Naive thymus-derived CD4-positive, alpha-beta T cell (primary cell): ENCODE measurements around the gene CPXM2. TPM values are rescaled to one million over a fixed set of nuclear protein-coding genes. Genes with fewer than 3 reads are reported as not detected.

Experiments used
- ATAC-seq: fragments of 150-1000 bp; cut with Tn5 transposase; 2 replicates; pipeline ENCODE4 v1.10.0; 2021; ENCODE audit warnings: mild to moderate bottlenecking, moderate library complexity
- CTCF ChIA-PET: fragments of 350-600 bp; sonication (Branson Sonifier 250); formaldehyde crosslinking; loops from one replicate; lab custom pipeline; 2021; ENCODE audit warnings: antibody characterized with exemption; lab: Charles Lee
- POLR2A ChIA-PET: fragments of 350-600 bp; sonication (Branson Sonifier 250); formaldehyde crosslinking; loops from one replicate; lab custom pipeline; 2021; ENCODE audit warnings: antibody characterized with exemption, inconsistent platforms; lab: Charles Lee
- DNase-seq, 9 donors: peaks; one replicate each; pipeline versions ENCODE4 v3.0.0 to v3.0.0-alpha.2; 2020 to 2022; ENCODE audit warnings: mixed read lengths in 1 of 9
- H3K27ac ChIP-seq: one replicate; pipeline ENCODE4 v1.7.0; 2013; ENCODE audit warnings: mild to moderate bottlenecking, low read depth, low read length, moderate library complexity
- H3K27me3 ChIP-seq, 2 donors: one replicate each; pipeline ENCODE4 v1.7.0; 2013; ENCODE audit warnings: low read length in 2 of 2, mild to moderate bottlenecking in 2 of 2, moderate library complexity in 2 of 2; ENCODE audit not compliant: control insufficient read depth in 2 of 2, insufficient read depth in 2 of 2
- H3K36me3 ChIP-seq, 3 experiments: 1 replicate in 2 of 3; 2 replicates in 1 of 3; pipeline ENCODE4 v1.7.0; 2013; ENCODE audit warnings: low read length in 3 of 3, mild to moderate bottlenecking in 3 of 3, moderate library complexity in 1 of 3; ENCODE audit not compliant: insufficient read depth in 3 of 3, control insufficient read depth in 2 of 3
- H3K4me1 ChIP-seq, 2 donors: one replicate each; pipeline ENCODE4 v1.7.0; 2013; ENCODE audit warnings: low read length in 2 of 2, mild to moderate bottlenecking in 2 of 2, moderate library complexity in 1 of 2; ENCODE audit not compliant: control insufficient read depth in 2 of 2, insufficient read depth in 2 of 2
- H3K4me3 ChIP-seq: 2 replicates; pipeline ENCODE4 v1.7.0; 2013; ENCODE audit warnings: mild to moderate bottlenecking, low read length
- H3K9me3 ChIP-seq, 3 experiments: 1 replicate in 2 of 3; 2 replicates in 1 of 3; pipeline ENCODE4 v1.7.0; 2013; ENCODE audit warnings: low read length in 3 of 3; ENCODE audit not compliant: control insufficient read depth in 2 of 3
- H3K27ac Mint-ChIP-seq, 9 donors: one replicate each; pipeline ENCODE4 v1.8.0; 2020 to 2022; ENCODE audit warnings: mixed read lengths in 9 of 9, mild to moderate bottlenecking in 8 of 9, moderate library complexity in 5 of 9, inconsistent platforms in 2 of 9
- H3K27me3 Mint-ChIP-seq, 5 donors: one replicate each; pipeline ENCODE4 v1.8.0; 2021 to 2022; ENCODE audit warnings: mixed read lengths in 5 of 5, mild to moderate bottlenecking in 1 of 5
- H3K36me3 Mint-ChIP-seq, 5 donors: one replicate each; pipeline ENCODE4 v1.8.0; 2020 to 2022; ENCODE audit warnings: mixed read lengths in 5 of 5, mild to moderate bottlenecking in 3 of 5, inconsistent platforms in 1 of 5
- H3K4me1 Mint-ChIP-seq, 7 donors: one replicate each; pipeline ENCODE4 v1.8.0; 2020 to 2022; ENCODE audit warnings: mixed read lengths in 7 of 7, mild to moderate bottlenecking in 3 of 7, inconsistent platforms in 1 of 7
- H3K4me3 Mint-ChIP-seq, 10 donors: one replicate each; pipeline ENCODE4 v1.8.0; 2020 to 2022; ENCODE audit warnings: mild to moderate bottlenecking in 10 of 10, mixed read lengths in 10 of 10, moderate library complexity in 6 of 10, inconsistent platforms in 2 of 10
- H3K9me3 Mint-ChIP-seq, 11 donors: one replicate each; pipeline ENCODE4 v1.8.0; 2020 to 2022; ENCODE audit warnings: mixed read lengths in 11 of 11, mild to moderate bottlenecking in 4 of 11, inconsistent platforms in 1 of 11, moderate library complexity in 1 of 11
- intact Hi-C, 2 donors: fragments of 100-400 bp; cut with micrococcal nuclease; formaldehyde crosslinking; loops; one replicate each; pipeline ENCODE4 v1.15.1; 2023
- polyA plus RNA-seq, 2 donors: library from polyadenylated mRNA; unstranded; fragments of 300-500 nt; fragmentation: Illumina TruSeq; gene quantifications; one replicate each; pipeline ENCODE4 v1.2.3, GENCODE V29; 2021
- total RNA-seq, 6 experiments: library from RNA in 5 of 6; stranded (reverse) in 5 of 6; gene quantifications; 1 replicate in 5 of 6; 2 replicates in 1 of 6; pipeline ENCODE4 v1.2.3 and lab custom pipeline; 2021 to 2026

Gene CPXM2
- total and polyA plus RNA-seq, 7 experiments from 2014 or later, result not detected

DNA sequence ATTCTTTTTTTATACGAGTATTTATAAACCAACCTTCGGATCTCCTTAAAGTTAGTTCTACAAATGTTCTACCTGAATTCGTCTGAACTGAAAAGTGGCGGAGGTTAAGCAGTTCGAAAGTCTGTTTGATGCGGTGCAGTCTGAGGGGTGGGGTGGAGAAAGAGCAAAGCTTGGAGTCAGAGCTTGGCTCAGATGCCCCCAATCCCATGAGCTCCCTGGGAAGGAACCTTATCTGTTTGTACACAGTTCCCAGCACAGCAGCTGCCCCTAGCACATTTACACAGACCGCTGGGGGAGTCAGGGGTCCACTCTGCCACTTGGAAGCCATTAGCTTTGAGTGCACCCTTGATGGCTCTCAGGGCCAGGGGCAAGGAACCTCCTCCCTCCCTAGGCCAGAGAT lies 30.8 kb downstream of the CPXM2 start:
- Mint-ChIP-seq H3K4me3 (no peak overlapping the region), H3K27ac (no peak overlapping the region), H3K9me3 (no peaks in the 10 kb centered on the region), H3K36me3 (no peaks in the 10 kb centered on the region), H3K4me1 (no peaks in the 10 kb centered on the region), H3K27me3 (peaks cover 0 to 20% (median 2%) of the 10 kb centered on the region in 5 donors)
- intact Hi-C loops, result no loop called here
- H3K4me1 ChIP-seq, result no peaks in the 10 kb centered on the region
- CTCF ChIA-PET, result no interaction called here
- POLR2A ChIA-PET, result no interaction called here
- ATAC-seq, result no peak
- no peaks in the 10 kb centered on the region for H3K9me3 ChIP-seq
- H3K27ac ChIP-seq, result no peak overlapping the region
- DNase-seq, result no peak
- H3K36me3 ChIP-seq, result no peaks in the 10 kb centered on the region
- H3K27me3 ChIP-seq, result no peaks in the 10 kb centered on the region
- H3K4me3 ChIP-seq, result no peak overlapping the region

DNA sequence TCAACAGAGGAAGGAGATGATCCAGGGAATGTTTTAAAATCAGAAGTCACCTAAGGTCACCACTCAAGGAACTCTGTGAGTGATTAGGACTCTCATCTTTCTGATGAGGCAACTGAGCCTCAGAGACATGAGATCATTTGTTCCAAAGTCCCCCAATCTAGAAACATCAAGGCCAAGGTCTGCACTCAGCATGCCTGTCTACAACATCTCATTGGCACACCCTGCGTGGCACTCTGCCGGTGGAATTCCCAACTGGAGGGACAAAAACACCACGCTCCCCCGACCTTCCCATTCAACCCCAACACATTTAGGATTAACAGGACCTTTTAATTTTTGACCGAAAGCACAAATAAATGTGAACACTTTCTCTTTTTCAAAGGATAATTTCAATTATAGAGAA lies 31.4 kb downstream of the CPXM2 start:
- H3K4me3 ChIP-seq, result no peak overlapping the region
- Mint-ChIP-seq H3K27me3 (peaks cover 0 to 17% (median 0%) of the 10 kb centered on the region in 5 donors), H3K36me3 (no peaks in the 10 kb centered on the region), H3K4me3 (no peak overlapping the region), H3K4me1 (no peaks in the 10 kb centered on the region), H3K27ac (no peak overlapping the region), H3K9me3 (no peaks in the 10 kb centered on the region)
- DNase-seq (no peak), ATAC-seq (no peak)
- no peaks in the 10 kb centered on the region for H3K27me3 ChIP-seq
- intact Hi-C loops, result no loop called here
- no peak overlapping the region for H3K27ac ChIP-seq
- POLR2A ChIA-PET, result no interaction called here
- H3K4me1 ChIP-seq, result no peaks in the 10 kb centered on the region
- no peaks in the 10 kb centered on the region for H3K36me3 ChIP-seq
- H3K9me3 ChIP-seq, result no peaks in the 10 kb centered on the region
- CTCF ChIA-PET, result no interaction called here

DNA sequence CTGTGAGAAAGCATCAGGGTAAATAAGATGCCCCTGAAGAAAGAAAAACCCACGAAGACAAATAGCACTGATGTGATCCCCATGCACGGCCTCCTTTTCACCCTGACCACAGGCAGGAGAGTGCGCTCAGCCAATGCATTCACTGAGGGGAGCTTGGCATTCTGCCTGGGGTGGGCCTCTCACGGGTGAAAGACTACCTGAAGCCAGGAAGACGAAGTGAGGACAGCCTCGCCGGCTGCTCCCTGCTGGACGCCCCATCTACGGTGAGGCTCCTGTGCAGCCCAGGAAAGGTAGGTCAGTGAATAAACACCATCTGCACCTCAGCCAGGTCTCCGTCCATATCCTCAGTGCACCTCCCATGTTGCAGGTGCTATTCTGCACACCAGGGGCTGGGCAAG lies 32.0 kb downstream of the CPXM2 start:
- Mint-ChIP-seq H3K27me3 (peaks cover 0 to 17% (median 0%) of the 10 kb centered on the region in 5 donors), H3K4me3 (no peak overlapping the region), H3K4me1 (no peaks in the 10 kb centered on the region), H3K36me3 (no peaks in the 10 kb centered on the region), H3K9me3 (no peaks in the 10 kb centered on the region), H3K27ac (no peak overlapping the region)
- Histone ChIP-seq H3K36me3 (no peaks in the 10 kb centered on the region), H3K27me3 (no peaks in the 10 kb centered on the region), H3K4me1 (no peaks in the 10 kb centered on the region), H3K27ac (no peak overlapping the region), H3K4me3 (no peak overlapping the region), H3K9me3 (no peaks in the 10 kb centered on the region)
- ATAC-seq (no peak), DNase-seq (no peak)
- intact Hi-C loops, result no loop called here
- POLR2A ChIA-PET, result no interaction called here
- CTCF ChIA-PET, result no interaction called here

DNA sequence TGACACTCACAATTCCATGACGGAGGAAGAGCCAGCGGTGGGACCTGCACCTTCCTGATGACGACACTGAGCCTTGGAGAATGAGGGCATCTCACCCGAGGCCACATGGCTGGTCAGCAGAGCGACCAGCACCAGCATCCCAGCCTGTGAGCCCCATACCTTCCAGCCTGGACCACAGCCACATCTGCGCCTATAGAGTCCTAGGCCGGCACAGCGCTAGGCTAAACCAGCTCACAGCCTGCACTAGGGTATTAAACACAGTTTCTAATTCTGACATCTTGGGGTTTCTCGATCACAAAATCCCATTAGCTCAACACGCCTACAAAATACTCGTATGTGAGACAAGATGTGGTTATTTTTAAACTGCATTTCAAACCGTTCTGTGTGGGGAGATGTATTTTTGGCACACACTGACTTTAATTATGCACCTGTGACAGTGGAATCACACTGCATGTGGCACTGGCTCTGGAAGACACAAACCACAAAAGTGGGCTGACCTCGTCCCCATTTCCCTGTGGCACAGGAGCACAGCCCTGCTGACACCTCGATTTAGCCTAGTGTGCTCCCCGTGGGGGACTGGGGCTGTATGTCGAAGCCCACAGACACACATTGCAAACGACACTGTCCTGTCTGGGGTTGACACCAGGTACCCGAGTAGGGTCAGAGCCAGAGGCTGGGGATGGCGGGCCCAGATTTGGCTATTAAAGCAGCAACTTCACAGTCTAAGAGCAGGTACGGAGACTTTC lies 32.5 kb downstream of the CPXM2 start:
- Mint-ChIP-seq H3K9me3 (no peaks in the 10 kb centered on the region), H3K27ac (no peak overlapping the region), H3K4me3 (no peak overlapping the region), H3K36me3 (no peaks in the 10 kb centered on the region), H3K4me1 (no peaks in the 10 kb centered on the region), H3K27me3 (peaks cover 0 to 17% (median 0%) of the 10 kb centered on the region in 5 donors)
- H3K4me1 ChIP-seq, result no peaks in the 10 kb centered on the region
- CTCF ChIA-PET, result no interaction called here
- no peak for ATAC-seq
- no peaks in the 10 kb centered on the region for H3K9me3 ChIP-seq
- POLR2A ChIA-PET, result no interaction called here
- no peaks in the 10 kb centered on the region for H3K27me3 ChIP-seq
- no peak overlapping the region for H3K27ac ChIP-seq
- no peak overlapping the region for H3K4me3 ChIP-seq
- intact Hi-C loops, result no loop called here
- no peaks in the 10 kb centered on the region for H3K36me3 ChIP-seq
- DNase-seq, result no peak

DNA sequence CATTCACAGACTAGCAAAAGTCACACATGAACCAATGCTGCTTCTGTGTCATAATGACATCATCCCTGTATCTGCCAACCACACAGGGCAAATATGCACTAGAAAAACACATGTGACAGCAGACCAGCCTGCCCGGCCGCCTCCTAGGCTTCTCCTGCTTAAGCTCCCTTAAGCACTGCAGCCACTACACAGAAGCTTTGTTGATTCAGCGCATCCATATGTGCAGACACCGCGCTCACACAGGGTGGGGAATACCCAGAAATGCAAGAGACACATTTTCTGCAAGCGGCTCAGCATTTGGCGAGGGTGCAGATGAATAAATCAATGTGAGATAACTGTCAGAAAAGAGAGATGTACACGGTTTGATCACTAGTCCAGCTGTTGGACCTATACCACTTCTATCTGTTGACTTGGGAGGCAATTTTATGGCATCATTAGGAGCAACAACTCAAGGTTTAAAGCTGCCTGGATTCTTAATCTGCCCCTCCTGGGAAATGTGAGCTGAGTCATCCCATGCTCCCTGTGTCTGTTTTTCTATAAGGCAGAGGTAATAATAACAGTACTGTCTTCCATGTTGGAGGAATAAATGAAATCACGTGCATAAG lies 33.4 kb downstream of the CPXM2 start:
- CTCF ChIA-PET, result no interaction called here
- Mint-ChIP-seq H3K4me1 (no peaks in the 10 kb centered on the region), H3K4me3 (no peak overlapping the region), H3K36me3 (no peaks in the 10 kb centered on the region), H3K9me3 (no peaks in the 10 kb centered on the region), H3K27ac (no peak overlapping the region), H3K27me3 (peaks cover 0 to 22% (median 0%) of the 10 kb centered on the region in 5 donors)
- intact Hi-C loops, result no loop called here
- POLR2A ChIA-PET, result no interaction called here
- Histone ChIP-seq H3K9me3 (no peaks in the 10 kb centered on the region), H3K27ac (no peak overlapping the region), H3K4me1 (no peaks in the 10 kb centered on the region), H3K4me3 (no peak overlapping the region), H3K36me3 (no peaks in the 10 kb centered on the region), H3K27me3 (no peaks in the 10 kb centered on the region)
- DNase-seq (no peak), ATAC-seq (no peak)

DNA sequence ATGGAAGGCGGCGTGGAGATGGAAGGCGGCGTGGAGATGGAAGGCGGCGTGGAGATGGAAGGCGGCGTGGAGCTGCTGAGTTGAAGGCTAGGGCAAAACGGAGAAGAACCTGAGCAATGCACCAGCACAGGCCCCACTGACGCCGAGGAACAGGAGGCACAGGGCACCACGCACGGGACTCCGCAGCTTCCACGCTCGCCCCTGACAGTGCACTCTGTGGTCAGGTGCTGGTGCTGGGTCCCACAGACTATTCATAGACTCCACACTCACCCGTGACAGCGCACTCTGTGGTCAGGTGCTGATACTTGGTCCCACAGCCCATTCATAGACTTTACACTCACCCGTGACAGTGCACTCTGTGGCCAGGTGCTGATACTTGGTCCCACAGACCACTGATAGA lies 34.0 kb downstream of the CPXM2 start:
- ChIA-PET CTCF (no interaction called here), POLR2A (no interaction called here)
- ATAC-seq, result no peak
- Histone ChIP-seq H3K4me1 (no peaks in the 10 kb centered on the region), H3K27me3 (no peaks in the 10 kb centered on the region), H3K27ac (no peak overlapping the region), H3K4me3 (no peak overlapping the region), H3K9me3 (no peaks in the 10 kb centered on the region), H3K36me3 (no peaks in the 10 kb centered on the region)
- no peaks in the 10 kb centered on the region for H3K9me3 Mint-ChIP-seq
- no peak for DNase-seq
- H3K36me3 Mint-ChIP-seq, result no peaks in the 10 kb centered on the region
- H3K27ac Mint-ChIP-seq, result no peak overlapping the region
- H3K27me3 Mint-ChIP-seq, result peaks cover 0 to 27% (median 3%) of the 10 kb centered on the region in 5 donors
- no peak overlapping the region for H3K4me3 Mint-ChIP-seq
- intact Hi-C loops, result no loop called here
- H3K4me1 Mint-ChIP-seq, result no peaks in the 10 kb centered on the region
